Activated CD4-positive, alpha-beta T cell treated with anti-CD3 and anti-CD28 coated beads for 36 hours (primary cell): ENCODE measurements around the gene PSG1. TPM values are rescaled to one million over a fixed set of nuclear protein-coding genes. Genes with fewer than 3 reads are reported as not detected.

Source experiments
- total RNA-seq, 2 experiments: library from RNA; stranded (reverse); gene quantifications; one replicate each; pipeline ENCODE4 v1.2.3, GENCODE V29; 2021

The PSG1 gene
- total RNA-seq, 2 experiments from 2014 or later: not detected

Other genes starting within 250 kb of the PSG1 start
- gene PSG3, start 139.2 kb downstream of the PSG1 start, total RNA-seq: not detected
- gene PSG8, start 114.0 kb downstream of the PSG1 start, total RNA-seq: not detected
- not detected for gene PSG6, start 38.2 kb upstream of the PSG1 start, total RNA-seq
- gene PSG7, start 57.5 kb upstream of the PSG1 start, total RNA-seq: not detected
- gene PSG11, start 146.8 kb upstream of the PSG1 start, total RNA-seq: not detected
- not detected for gene PSG2, start 203.0 kb upstream of the PSG1 start, total RNA-seq